K562 (cell line): ENCODE measurements around the gene MESP1. TPM values are rescaled to one million over a fixed set of nuclear protein-coding genes. Genes with fewer than 3 reads are reported as not detected.

ENCODE experiments used
- CHD2 ChIP-seq: IDR thresholded peaks from 2 replicates; pipeline ENCODE4 v1.6.1; 2011; ENCODE audit warnings: low read depth, low read length
- ETV1 ChIP-seq: fragments of 450-650 bp; conservative IDR thresholded peaks from 2 replicates; pipeline ENCODE4 v1.6.1; 2016; ENCODE audit warnings: missing genetic modification characterization, control low read depth, low read depth, missing compliant biosample characterization
- HDAC3 ChIP-seq: fragments of 450-650 bp; IDR thresholded peaks from 2 replicates; pipeline ENCODE4 v1.6.1; 2018; ENCODE audit warnings: borderline replicate concordance, mild to moderate bottlenecking, moderate library complexity; ENCODE audit not compliant: partially characterized antibody
- KLF6 ChIP-seq: fragments of 250-450 bp; sonication (Bioruptor Pico); IDR thresholded peaks from 2 replicates; pipeline ENCODE4 v1.4.0; 2020; ENCODE audit warnings: mild to moderate bottlenecking, moderate library complexity, borderline replicate concordance
- L3MBTL2 ChIP-seq: fragments of 450-650 bp; IDR thresholded peaks from 2 replicates; pipeline ENCODE4 v1.6.1; 2016; ENCODE audit warnings: mild to moderate bottlenecking, moderate library complexity
- NR2F6 ChIP-seq: fragments of 450-650 bp; formaldehyde crosslinking; IDR thresholded peaks from 2 replicates; pipeline ENCODE4 v1.4.0; 2020; ENCODE audit warnings: mild to moderate bottlenecking
- PML ChIP-seq: IDR thresholded peaks from 2 replicates; pipeline ENCODE4 v1.6.1; 2012; ENCODE audit warnings: low read length, inconsistent platforms
- RBM14 ChIP-seq: fragments of 200-400 bp; formaldehyde crosslinking; IDR thresholded peaks from 2 replicates; pipeline ENCODE4 v1.6.1; 2018; ENCODE audit warnings: low read depth, mild to moderate bottlenecking, low read length, moderate library complexity, borderline replicate concordance; ENCODE audit not compliant: insufficient read depth
- RBM25 ChIP-seq: fragments of 200-400 bp; formaldehyde crosslinking; IDR thresholded peaks from 2 replicates; pipeline ENCODE4 v1.6.1; 2018; ENCODE audit warnings: low read length, low read depth, moderate library complexity; ENCODE audit not compliant: severe bottlenecking
- TCF7 ChIP-seq: sonication (generic); IDR thresholded peaks from 2 replicates; pipeline ENCODE4 v1.6.1; 2016; ENCODE audit warnings: antibody characterized with exemption, borderline replicate concordance
- U2AF2 ChIP-seq: fragments of 200-400 bp; formaldehyde crosslinking; optimal IDR thresholded peaks from 2 replicates; pipeline ENCODE3; 2017; ENCODE audit warnings: low read depth, mild to moderate bottlenecking, low read length
- ZNF436 ChIP-seq: fragments of 250-450, 450-650 bp; sonication (Bioruptor Pico); formaldehyde crosslinking; IDR thresholded peaks from 2 replicates; pipeline ENCODE4 v1.7.0; 2020; ENCODE audit warnings: mild to moderate bottlenecking
- ZNF76 ChIP-seq: fragments of 250-450 bp; sonication (Bioruptor Pico); IDR thresholded peaks from 2 replicates; pipeline ENCODE4 v1.4.0; 2020; ENCODE audit warnings: mild to moderate bottlenecking, moderate library complexity, borderline replicate concordance
- polyA plus RNA-seq, 8 experiments: library from polyadenylated mRNA; depleted of rRNA in 4 of 8; stranded (reverse) in 5 of 8; unstranded in 3 of 8; fragments of >200 nt; fragmentation: Nextera tagmentation in 2 of 8; fragmentation: Illumina TruSeq in 1 of 8; extraction: Ambion mirVana in 2 of 8; extraction: Trizol in 1 of 8; gene quantifications; 2 replicates each; pipeline versions ENCODE4 v1.2.1 to v1.2.3, GENCODE V29; 2011 to 2014; ENCODE audit warnings: inconsistent platforms in 1 of 8, missing spikeins in 1 of 8
- total RNA-seq, 7 experiments: library from RNA; depleted of rRNA in 6 of 7; stranded (reverse); fragments of >200 nt in 6 of 7; fragmentation: Illumina TruSeq in 2 of 7; extraction: Trizol in 2 of 7; gene quantifications; 2 replicates each; pipeline versions ENCODE4 v1.2.1 to v1.2.3, GENCODE V29; 2011 to 2021; ENCODE audit warnings: low replicate concordance in 1 of 7
- TF ChIP-seq, protein P1 (sequence below): sonication (generic); formaldehyde crosslinking; IDR thresholded peaks from 2 replicates; pipeline ENCODE4 v1.8.1; 2023; ENCODE audit warnings: mild to moderate bottlenecking, missing genetic modification reagents, moderate library complexity
- TF ChIP-seq, protein P2 (sequence below): fragments of 450-650 bp; IDR thresholded peaks from 2 replicates; pipeline ENCODE4 v1.6.1; 2016; ENCODE audit warnings: antibody characterized with exemption
- TF ChIP-seq, protein P3 (sequence below), 2 experiments: IDR thresholded peaks; 2 replicates each; pipeline ENCODE4 v1.6.1; 2012; ENCODE audit warnings: improper control_type of control experiment in 2 of 2, low read depth in 2 of 2, low read length in 2 of 2, borderline replicate concordance in 1 of 2
- TF ChIP-seq, protein P4 (sequence below): IDR thresholded peaks from 3 replicates; pipeline ENCODE4 v1.6.1; 2011; ENCODE audit warnings: borderline replicate concordance, mild to moderate bottlenecking; ENCODE audit not compliant: insufficient read length, insufficient read depth
- TF ChIP-seq, protein P5 (sequence below): sonication (generic); formaldehyde crosslinking; IDR thresholded peaks from 2 replicates; pipeline ENCODE4 v1.9.0; 2022; ENCODE audit warnings: mild to moderate bottlenecking, missing genetic modification reagents

Gene MESP1
- total and polyA plus RNA-seq, 9 of the 15 experiments (the other 6 are each of a cell fraction or from before 2014, with no cell fraction given): 0.14 to 1.1 (median 0.36) TPM; not detected in 4

DNA sequence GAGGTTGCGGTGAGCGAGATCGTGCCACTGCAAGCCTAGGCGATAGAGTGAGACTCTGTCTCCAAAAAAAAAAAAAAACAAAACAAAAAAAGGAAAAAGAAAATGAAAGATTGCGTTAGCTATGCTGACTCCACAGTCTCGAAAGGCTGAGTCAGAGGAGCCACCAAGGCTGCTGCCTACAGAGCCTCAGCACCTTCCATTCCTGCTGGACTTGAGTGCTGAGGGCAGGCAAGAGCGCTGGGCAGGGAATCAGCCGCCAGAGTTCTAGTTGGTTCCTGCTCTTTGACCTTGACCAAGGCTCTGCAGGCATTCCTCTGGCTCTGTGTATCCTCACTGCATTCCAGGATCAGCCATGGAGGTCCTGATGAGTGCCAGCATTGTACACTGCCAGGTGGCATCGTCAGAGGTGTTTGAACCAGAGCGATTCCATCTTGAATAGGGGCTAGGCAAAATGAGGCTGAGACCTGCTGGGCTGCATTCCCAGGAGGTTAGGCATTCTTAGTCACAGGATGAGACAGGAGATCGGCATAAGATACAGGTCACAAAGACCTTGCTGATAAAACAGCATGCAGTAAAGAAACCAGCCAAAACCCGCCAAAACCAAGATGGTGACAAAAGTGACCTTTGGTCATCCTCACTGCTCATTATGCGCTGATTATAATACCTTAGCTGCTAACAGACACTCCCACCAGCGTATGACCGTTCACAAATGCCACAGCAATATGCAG is 31.0 kb upstream of the MESP1 start (continued):
- TF ChIP-seq, protein P1, sequence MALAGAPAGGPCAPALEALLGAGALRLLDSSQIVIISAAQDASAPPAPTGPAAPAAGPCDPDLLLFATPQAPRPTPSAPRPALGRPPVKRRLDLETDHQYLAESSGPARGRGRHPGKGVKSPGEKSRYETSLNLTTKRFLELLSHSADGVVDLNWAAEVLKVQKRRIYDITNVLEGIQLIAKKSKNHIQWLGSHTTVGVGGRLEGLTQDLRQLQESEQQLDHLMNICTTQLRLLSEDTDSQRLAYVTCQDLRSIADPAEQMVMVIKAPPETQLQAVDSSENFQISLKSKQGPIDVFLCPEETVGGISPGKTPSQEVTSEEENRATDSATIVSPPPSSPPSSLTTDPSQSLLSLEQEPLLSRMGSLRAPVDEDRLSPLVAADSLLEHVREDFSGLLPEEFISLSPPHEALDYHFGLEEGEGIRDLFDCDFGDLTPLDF (CRISPR knock-in tag): 0 out of 2 replicates have a peak, but pooled peaks have one; percentile 50
- TF ChIP-seq ZNF436 (no peak), U2AF2 (no peak), L3MBTL2 (peak; percentile 57), CHD2 (no peak), PML (no peak), KLF6 (CRISPR knock-in tag) (peak; percentile 99), RBM25 (no peak), ZNF76 (CRISPR knock-in tag) (peak; percentile 99), ETV1 (tag) (peak; percentile 75; the same call in 1 of the 2 replicates), RBM14 (no peak), NR2F6 (CRISPR knock-in tag) (peak; percentile 93), HDAC3 (no peak), TCF7 (no peak)
- TF ChIP-seq, protein P2, sequence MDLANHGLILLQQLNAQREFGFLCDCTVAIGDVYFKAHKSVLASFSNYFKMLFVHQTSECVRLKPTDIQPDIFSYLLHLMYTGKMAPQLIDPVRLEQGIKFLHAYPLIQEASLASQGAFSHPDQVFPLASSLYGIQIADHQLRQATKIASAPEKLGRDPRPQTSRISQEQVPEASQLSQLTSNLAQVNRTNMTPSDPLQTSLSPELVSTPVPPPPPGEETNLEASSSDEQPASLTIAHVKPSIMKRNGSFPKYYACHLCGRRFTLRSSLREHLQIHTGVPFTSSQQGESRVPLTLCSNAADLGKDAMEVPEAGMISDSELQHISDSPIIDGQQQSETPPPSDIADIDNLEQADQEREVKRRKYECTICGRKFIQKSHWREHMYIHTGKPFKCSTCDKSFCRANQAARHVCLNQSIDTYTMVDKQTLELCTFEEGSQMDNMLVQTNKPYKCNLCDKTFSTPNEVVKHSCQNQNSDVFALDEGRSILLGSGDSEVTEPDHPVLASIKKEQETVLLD: no peak; the same call in 1 of the 2 replicates
- TF ChIP-seq, protein P3, sequence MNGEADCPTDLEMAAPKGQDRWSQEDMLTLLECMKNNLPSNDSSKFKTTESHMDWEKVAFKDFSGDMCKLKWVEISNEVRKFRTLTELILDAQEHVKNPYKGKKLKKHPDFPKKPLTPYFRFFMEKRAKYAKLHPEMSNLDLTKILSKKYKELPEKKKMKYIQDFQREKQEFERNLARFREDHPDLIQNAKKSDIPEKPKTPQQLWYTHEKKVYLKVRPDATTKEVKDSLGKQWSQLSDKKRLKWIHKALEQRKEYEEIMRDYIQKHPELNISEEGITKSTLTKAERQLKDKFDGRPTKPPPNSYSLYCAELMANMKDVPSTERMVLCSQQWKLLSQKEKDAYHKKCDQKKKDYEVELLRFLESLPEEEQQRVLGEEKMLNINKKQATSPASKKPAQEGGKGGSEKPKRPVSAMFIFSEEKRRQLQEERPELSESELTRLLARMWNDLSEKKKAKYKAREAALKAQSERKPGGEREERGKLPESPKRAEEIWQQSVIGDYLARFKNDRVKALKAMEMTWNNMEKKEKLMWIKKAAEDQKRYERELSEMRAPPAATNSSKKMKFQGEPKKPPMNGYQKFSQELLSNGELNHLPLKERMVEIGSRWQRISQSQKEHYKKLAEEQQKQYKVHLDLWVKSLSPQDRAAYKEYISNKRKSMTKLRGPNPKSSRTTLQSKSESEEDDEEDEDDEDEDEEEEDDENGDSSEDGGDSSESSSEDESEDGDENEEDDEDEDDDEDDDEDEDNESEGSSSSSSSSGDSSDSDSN (IDR thresholded peaks at IDR 0.05; ENCODE audit: borderline replicate concordance in 1 of 2, low read depth in 2 of 2, low read length in 2 of 2): no peak
- TF ChIP-seq, protein P4, sequence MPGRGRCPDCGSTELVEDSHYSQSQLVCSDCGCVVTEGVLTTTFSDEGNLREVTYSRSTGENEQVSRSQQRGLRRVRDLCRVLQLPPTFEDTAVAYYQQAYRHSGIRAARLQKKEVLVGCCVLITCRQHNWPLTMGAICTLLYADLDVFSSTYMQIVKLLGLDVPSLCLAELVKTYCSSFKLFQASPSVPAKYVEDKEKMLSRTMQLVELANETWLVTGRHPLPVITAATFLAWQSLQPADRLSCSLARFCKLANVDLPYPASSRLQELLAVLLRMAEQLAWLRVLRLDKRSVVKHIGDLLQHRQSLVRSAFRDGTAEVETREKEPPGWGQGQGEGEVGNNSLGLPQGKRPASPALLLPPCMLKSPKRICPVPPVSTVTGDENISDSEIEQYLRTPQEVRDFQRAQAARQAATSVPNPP: no peak
- TF ChIP-seq, protein P5, sequence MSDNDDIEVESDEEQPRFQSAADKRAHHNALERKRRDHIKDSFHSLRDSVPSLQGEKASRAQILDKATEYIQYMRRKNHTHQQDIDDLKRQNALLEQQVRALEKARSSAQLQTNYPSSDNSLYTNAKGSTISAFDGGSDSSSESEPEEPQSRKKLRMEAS (CRISPR knock-in tag): no peak
